Occipital lobe (tissue), 2 donors: Measurements from ENCODE around the gene LSM2. TPM values are rescaled to one million over a fixed set of nuclear protein-coding genes. Genes with fewer than 3 reads are reported as not detected.
"Not testable (repeated sequence)": the region's sequence is repeated elsewhere in the genome, so short reads cannot be mapped to it uniquely, and the experiment has no call there.

Experiments used
- DNase-seq: peaks from one replicate; lab custom pipeline; 2025; lab: John Stamatoyannopoulos, UW
- total RNA-seq: library from RNA; depleted of rRNA; stranded (reverse); fragments of >200 nt; gene quantifications from one replicate; pipeline ENCODE4 v1.2.3, GENCODE V29; 2014

The LSM2 gene
- 22.9 TPM for total RNA-seq

DNA sequence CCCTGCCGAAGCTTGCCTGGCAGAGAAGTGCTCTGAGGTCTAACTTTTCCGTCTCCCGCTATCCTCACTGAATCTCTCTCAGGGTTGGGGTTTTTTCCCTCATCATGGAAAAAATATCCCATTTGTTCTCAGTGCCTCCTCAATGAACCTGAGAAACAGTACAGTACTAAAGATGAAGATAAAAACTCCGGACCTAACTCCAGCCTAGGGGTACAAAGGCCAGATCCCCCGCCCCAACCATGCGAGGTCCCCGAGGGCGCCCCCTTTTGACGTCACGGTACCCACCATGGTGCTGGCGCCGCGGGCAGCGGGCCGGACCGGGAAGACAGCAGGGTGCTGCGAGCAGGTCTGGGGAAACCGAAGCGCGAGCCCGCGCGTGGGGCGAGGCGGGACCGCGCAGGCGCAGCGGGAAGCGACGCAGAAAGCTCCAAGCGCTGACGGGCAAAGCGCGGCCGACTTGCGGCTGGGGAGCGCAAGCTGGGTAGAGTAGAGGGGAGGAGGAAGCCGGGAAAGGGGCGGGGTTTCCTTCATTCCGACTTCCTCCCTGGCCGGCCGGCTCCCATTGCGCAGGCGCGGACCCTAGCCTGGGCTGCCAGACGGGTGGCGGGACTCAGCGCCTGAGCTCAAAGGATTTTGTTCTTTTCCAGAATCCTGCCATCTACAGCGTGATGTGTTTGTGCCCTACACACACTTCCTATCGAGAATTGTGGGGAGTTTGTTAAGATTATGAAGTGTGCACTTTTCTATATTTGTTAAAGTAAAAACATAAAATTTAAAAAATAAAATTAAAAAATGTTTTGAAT, at the start of gene LSM2:
LSM2 (minus strand) TSS at position 497 of the 803 bp plus-strand sequence; CDS start at position 288, 209 bp downstream.
- peak; percentile 94 for DNase-seq

DNA sequence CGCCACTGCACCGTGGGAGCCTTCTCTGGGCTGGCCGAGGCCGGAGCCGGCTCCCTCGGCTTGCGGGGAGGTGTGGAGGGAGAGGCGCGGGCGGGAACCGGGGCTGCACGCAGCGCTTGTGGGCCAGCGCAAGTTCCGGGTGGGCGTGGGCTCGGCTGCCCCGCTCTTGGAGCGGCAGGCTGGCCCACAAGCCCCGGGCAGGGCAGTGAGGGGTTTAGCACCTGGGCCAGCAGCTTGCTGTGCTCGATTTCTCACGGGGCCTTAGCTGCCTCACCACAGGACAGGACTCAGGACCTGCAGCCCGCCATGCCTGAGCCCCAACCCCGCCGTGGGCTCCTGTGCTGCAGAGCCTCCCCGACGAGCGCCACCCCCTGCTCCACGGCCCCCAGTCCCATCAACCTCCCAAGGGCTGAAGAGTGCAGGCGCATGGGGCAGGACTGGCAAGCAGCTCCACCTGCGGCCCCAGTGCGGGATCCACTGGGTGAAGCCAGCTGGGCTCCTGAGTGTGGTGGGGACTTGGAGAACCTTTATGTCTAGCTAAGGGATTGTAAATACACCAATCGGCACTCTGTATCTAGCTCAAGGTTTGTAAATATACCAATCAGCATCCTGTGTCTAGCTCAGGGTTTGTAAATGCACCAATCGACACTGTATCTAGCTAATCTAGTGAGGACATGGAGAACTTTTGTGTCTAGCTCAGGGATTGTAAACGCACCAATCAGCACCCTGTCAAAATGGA, 45.4 kb upstream of the LSM2 start:
- DNase-seq, result not testable (repeated sequence)

DNA sequence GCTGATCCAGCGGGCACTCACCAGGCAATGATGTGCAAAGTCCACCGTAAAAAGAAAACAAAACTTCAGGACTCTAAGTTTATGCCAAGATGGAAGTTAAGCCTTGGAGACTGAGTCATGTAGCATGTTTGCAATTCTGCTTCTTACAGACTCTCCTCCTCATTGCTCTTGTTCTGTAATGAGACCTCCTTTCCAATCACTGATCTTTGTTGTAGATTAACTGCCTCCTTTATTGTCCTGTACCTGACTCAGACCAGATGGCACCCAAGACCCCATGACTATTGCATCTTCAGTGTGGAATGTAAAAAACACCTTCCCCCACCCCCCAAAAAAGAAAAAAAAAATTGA, 44.7 kb upstream of the LSM2 start:
- DNase-seq, result no peak

DNA sequence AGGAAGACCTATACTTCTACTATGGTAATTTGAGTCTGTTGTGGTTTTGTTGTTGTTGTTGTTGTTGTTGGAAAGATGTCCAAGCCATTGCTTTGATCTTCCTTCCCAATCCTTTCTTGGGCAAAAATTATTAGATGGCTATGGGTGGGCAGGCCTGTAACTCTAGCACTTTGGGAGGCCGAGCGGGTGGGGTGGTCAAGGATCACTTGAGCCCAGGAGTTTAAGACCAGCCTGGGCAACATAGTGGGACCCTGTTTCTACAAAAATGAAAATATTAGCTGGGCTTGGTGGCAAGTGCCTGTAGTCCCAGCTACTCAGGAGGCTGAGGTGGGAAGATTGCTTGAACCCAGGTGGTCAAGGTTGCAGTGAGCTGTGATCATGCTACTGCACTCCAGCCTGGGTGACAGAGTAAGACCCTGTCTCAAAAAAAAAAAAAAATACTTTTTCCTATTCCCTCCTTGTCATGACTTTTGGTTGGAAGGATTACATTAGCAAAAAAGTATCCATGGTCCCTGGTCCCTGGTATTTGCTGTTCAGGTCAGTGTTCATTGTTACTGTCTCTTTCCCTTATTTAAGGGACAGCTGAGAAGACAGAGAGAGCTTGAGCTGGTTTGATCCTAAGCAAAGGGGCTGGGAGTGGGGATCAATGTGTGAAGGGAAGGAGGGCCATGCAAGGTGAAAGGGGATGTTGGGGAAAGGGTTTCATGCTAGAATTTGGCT, 44.2 kb upstream of the LSM2 start:
- DNase-seq, result no peak

DNA sequence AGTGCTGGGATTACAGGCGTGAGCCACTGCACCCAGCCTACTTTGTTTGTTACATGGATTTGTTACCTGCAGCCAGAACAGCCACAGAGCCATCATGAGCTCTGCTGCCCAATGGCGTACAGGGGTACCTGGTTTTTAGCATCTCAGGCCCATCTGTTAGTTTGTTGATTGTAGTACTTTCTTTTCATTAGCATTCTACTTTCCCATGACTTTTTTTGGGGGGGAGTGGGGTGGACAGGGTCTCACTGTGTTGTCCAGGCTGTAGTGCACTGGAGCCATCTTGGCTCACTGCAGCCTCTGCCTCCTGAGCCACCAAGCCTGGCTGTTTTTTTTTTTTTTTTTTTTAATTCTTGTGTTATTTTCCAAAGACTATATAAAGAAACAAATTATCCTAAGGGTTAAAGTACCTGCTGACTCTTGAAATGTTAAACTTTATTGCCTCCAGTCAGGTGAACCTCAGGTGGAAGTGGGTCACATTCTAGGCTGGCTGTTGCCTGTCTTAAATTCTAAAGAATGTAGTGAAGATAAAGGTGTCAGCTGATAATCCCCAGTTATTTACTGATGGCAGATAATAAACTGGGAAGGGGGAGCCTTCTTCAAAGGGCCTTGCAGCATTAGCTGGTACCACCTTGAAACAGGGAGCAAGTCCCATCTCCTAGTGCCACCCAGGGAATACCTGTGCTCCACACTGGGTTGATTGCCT, 40.7 kb upstream of the LSM2 start:
- DNase-seq, result no peak

DNA sequence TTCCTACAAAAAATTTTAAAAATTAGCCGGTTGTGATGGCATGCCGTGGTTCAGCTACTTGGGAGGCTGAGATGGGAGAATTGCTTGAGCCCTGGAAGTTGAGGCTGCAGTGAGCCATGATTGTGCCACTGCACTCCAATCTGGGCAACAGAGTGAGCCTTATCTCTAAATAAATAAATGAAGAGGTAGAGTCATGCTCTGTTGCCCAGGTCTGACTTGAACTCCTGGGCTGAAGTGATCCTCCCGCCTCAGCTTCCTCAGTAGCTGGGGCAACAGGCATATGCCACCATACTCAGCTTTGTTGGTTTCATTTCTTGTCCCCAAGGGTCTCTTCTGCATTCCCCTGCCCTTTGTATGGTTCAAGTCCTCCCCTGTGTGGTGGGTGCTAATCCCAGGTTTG, 37.7 kb upstream of the LSM2 start:
- no peak for DNase-seq

DNA sequence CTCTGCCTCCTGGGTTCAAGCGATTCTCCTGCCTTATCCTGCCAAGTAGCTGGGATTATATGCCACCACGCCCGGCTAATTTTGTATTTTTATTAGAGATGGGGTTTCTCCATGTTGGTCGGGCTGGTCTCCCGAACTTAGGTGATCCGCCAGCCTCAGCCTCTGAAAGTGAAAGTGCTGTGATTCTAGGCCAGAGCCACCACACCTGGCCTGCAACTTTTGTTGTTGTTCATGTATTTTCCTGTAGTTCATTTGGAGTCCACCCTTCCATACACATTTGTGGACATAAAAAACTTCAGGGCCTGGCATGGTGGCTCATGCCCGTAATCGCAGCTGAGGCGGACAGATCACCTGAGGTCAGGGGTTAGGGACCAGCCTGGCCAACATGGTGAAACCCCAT, 35.3 kb upstream of the LSM2 start:
- DNase-seq, result no peak

DNA sequence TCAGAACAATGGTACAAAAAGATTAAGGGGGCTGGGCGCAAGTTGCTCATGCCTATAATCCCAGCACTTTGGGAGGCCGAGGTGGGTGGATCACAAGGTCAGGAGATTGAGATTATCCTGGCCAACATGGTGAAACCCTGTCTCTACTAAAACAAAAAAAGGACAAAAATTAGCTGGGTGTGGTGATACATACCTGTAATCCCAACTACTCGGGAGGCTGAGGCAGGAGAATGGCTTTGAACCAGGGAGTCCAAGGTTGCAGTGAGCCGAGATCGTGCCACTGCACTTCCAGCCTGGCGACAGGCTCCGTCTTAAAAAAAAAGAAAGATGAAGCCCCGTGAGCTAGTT, 33.0 kb upstream of the LSM2 start:
- DNase-seq, result not testable (repeated sequence)

DNA sequence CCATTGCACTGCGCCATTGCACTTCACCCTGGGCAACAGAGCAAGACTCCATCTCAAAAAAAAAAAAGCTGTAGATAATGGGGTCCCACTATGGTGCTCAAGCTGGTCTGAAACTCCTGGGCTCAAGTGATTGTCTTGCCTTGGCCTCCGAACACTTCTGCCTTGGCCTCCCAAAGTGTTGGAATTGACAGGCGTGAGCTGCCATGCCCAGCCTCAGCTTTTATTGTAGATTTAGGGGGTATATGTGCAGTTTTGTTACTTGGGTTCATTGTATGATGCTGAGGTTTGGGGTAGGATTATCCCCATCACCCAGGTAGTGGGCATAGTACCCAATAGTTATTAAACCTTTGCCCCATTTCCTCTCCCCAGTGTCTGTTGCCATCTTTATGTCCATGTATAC, 32.2 kb upstream of the LSM2 start:
- DNase-seq, result no peak

DNA sequence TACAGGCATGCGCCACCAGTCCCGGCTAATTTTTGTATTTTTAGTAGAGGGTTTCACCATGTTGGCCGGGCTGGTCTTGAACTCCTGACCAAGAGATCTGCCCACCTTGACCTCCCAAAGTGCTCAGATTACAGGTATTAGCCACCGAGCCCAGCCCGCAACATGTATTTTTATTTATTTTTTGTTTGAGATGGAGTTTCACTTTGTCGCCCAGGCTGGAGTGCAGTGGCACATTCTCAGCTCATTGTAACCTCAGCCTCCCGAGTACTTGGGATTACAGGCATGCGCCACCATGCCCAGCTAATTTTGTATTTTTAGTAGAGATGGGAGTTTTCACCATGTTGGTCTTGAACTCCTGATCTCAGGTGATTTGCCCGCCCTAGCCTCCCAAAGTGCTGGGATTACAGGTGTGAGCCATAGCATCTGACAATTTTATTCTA, 31.4 kb upstream of the LSM2 start:
- not testable (repeated sequence) for DNase-seq

DNA sequence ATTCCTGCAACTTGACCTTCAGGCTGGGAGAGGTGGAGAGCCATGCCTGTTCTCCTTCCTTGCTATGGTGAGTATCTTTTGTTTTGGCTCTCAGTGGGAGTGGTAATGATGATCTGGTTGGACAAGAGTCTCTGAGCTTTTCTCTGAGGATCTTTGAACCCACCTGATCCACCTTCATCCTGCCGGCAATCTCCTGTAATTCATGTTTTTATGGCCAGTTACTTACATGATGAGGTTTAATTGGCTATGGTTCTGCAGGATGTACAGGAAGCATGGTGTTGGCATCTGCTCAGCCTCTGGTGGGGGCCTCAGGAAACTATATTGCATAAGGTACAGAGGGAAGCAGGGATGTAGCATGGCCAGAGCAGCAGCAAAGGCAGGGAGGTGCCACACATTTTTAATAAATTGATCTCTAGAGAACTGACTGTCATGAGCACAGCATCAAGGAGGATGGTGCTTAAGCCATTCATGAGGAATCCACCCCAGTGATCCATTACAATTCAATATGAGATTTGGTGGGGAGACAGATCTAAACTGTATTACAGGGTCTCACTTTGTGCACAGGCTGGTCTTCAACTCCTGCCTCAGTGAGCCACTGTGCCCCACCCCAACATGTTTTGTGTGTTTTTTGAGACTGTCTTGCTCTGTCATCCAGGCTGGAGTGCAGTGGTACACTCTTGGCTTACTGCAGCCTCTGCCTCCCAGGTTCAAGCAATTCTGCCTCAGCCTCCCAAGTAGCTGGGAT, 30.8 kb upstream of the LSM2 start:
- DNase-seq, result no peak

DNA sequence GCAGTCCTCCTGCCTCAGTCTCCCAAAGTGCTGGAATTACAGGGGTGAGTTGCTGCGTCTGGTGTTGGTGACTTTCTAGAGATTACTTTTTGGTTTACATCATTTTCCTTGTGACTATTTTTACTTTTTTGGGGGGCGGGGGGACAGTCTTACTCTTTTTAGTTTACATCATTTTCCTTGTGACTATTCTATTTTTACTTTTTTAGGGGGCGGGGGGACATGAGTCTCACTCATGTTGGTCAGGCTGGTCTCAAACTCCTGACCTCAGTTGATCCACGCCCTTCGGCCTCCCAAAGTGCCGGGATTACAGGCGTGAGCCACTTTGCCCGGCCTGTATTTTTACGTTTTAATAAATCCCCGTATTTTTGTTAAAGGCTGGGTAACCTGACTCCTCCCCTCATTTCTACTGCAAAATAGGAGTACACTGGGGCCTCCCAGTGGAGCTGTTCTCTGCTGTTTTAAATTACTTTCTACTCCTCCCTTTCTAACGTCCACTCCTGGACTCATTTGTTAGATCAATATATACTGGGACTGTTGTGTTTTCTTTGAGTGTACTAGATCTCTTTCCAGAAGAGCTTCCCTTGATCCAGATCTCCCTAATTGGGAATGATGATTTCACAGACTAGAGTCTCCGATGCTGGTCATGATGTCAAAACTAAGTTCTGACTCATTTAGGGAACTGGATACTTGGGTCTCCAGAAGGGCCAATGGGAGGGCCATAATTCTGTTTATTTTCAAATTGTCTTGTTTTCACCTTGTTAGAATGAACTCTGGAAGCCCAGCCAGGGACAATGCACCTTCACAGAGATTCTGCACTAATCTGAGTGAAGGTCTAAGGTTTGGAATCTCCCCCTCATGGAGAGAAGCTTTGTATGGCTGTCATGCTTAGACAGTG, 30.0 kb upstream of the LSM2 start:
- no peak for DNase-seq

DNA sequence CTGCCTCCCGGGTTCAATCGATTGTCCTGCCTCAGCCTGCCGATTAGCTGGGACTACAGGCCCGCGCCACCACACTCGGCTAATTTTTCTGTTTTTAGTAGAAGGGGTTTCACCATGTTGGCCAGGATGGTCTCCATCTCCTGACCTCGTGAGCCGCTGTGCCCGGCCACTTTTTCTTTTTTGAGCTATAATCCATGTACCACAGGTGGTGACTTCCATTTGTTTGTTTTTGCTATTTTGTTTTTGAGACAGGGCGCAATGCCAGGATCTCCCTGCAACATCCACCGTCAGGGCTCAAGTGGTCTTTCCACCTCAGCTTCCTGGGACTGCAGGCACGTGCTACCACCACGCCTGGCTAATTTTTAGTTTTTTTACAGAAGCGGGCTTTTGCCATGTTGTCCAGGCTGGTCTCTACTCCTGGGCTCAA, 29.3 kb upstream of the LSM2 start:
- no peak for DNase-seq

DNA sequence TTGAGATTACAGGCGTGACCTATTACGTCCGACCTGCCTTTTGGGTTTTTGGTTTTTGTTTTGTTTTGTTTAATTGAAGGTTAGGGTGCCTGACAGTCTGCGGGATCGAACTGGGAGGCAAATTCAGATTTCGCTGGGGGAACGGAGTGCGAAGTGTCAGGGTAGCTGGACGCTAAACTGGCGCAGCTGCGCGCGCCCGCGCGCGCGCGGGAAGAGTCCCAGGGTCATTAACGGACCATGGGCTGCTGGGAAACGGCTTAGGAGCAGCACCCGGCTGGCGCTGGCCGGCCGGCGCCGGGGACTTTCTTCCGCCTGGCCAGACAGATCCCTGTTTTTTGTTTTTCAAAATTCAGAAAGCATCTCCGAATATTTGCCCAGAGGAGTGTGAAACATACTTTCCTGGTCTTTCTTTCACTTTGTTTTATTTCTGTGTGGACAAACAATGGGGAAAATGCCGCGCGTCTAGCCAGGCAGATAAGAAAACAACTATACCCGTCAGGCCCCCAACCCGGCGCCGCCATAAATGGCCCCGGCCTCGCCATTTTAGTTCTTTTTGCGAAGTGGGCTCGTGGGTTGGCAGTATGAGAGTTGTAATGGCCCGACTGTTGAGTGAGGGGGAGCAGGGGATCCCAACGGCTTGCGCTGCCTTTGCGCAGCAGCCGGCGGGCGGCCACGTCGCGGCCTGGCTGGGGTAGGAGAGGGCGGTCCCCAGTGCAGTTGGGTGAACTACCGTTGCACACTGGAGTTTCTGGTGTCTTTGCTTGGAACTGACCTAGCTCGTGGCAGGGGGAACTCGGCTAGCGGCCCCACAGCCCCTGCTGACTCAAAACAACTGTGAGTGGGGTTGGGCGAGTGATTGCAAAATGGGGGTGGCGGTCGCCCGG, 27.8 kb upstream of the LSM2 start:
- DNase-seq, result peak; percentile 78

DNA sequence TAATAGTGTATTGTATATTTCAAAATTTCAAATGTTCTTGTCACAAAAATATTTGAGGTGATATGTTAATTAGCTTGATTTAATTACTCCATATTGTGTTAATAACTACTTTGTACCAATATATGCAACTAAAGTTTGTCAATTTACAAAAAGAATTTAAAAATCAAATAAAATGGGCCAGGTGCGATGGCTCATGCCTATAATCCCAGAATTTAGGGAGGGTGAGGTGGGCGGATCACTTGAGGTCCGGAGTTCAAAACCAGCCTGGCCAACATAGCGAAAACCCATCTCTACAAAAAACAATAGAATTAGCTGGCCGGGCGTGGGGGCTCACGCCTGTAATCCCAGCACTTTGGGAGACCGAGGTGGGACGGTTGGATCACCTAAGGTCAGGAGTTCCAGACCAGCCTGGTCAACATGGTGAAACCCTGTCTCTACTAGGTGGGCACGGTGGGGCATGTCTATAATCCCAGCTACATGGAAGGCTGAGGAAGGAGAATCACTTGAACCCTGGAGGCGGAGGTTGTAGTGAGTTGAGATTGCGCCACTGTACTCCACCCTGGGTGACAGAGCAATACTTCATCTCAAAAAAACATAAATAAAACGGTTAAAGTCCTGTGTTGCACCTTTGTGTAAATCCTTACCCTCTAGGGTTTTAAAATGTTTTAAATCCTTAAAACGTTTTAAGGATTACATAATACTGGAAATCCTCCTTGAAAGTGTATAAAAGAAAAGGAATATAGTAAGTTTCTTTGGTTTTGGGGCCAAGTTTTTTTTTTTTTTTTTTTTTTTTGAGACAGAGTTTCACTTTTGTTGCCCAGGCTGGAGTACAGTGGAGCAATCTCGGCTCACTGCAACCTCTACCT, 24.8 kb upstream of the LSM2 start:
- no peak for DNase-seq

DNA sequence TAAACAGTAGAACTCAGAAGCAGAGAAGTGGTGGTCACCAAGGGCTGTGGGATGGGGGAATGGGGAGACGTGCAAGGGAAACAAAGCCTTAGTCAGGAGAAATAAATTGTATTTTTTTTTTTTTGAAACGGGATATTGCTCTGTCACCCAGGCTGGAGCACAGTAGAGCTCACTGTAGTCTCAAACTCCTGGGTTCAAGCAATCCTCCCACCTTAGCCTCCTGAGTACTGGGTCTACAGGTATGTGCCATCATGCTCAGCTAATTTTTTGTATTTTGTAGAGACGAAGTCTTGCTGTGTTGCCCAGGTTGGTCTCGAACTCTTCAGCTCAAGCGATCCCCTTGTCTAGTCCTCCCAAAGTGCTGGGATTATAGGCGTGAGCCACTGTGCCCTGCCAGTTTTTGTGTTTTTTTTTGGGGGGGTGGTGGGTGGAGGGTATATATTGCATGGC, 24.1 kb upstream of the LSM2 start:
- DNase-seq, result no peak

DNA sequence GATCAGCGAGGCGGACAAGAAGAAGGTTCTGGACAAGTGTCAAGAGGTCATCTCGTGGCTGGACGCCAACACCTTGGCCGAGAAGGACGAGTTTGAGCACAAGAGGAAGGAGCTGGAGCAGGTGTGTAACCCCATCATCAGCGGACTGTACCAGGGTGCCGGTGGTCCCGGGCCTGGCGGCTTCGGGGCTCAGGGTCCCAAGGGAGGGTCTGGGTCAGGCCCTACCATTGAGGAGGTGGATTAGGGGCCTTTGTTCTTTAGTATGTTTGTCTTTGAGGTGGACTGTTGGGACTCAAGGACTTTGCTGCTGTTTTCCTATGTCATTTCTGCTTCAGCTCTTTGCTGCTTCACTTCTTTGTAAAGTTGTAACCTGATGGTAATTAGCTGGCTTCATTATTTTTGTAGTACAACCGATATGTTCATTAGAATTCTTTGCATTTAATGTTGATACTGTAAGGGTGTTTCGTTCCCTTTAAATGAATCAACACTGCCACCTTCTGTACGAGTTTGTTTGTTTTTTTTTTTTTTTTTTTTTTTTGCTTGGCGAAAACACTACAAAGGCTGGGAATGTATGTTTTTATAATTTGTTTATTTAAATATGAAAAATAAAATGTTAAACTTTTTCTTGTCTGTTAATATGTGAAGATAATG, 23.0 kb upstream of the LSM2 start:
- no peak for DNase-seq
